ENCODE results near the gene VTA1.

Gene VTA1

DNA sequence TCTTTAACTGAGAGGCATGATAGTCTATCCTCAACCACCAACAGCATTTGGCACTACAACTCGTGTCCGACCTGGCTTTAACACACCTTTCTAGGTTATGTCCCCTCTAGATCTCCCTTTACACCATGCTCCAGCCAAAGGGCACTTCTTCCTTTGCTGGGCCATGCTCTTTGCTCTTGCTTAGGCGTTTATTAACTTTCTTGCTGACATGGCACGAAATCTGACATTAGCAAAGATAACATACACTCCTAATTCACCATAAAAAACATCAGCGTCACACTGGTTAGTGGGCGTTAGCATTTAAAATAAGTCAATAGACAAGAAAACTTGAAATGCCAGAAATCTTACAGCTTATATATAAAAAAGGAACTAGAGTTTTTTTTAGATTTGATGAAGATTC, 107.5 kb downstream of the VTA1 start:
- Histone ChIP-seq H3K27me3 (ENCODE audit: insufficient read depth, low read length, poor library complexity, severe bottlenecking) (no peaks in the 10 kb centered on the region), H4K20me1 (ENCODE audit: insufficient read depth, low read length, poor library complexity, severe bottlenecking) (no peaks in the 10 kb centered on the region), H3K4me2 (ENCODE audit: low read depth, low read length, poor library complexity, severe bottlenecking) (no peak overlapping the region), H3K4me1 (ENCODE audit: insufficient read depth, low read length, poor library complexity, severe bottlenecking) (peaks cover 12% of the 10 kb centered on the region), H3K36me3 (ENCODE audit: insufficient read depth, low read length) (no peaks in the 10 kb centered on the region), H3K9ac (ENCODE audit: low read depth, low read length, poor library complexity, severe bottlenecking) (no peak overlapping the region), H3K9me2 (replicated peaks; ENCODE audit: low read depth, low read length) (no peaks in the 10 kb centered on the region), H3K9me3 (ENCODE audit: insufficient read depth, low read depth, low read length) (no peaks in the 10 kb centered on the region), H3K4me3 (ENCODE audit: low read length, poor library complexity, severe bottlenecking) (no peak overlapping the region), H2AFZ (ENCODE audit: low read length) (no peak overlapping the region), H3K79me2 (ENCODE audit: insufficient read depth, low read length) (no peaks in the 10 kb centered on the region), H3F3A (ENCODE audit: low read depth) (no peaks in the 10 kb centered on the region)
- TF ChIP-seq, protein P1, sequence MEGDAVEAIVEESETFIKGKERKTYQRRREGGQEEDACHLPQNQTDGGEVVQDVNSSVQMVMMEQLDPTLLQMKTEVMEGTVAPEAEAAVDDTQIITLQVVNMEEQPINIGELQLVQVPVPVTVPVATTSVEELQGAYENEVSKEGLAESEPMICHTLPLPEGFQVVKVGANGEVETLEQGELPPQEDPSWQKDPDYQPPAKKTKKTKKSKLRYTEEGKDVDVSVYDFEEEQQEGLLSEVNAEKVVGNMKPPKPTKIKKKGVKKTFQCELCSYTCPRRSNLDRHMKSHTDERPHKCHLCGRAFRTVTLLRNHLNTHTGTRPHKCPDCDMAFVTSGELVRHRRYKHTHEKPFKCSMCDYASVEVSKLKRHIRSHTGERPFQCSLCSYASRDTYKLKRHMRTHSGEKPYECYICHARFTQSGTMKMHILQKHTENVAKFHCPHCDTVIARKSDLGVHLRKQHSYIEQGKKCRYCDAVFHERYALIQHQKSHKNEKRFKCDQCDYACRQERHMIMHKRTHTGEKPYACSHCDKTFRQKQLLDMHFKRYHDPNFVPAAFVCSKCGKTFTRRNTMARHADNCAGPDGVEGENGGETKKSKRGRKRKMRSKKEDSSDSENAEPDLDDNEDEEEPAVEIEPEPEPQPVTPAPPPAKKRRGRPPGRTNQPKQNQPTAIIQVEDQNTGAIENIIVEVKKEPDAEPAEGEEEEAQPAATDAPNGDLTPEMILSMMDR (conservative IDR thresholded peaks at IDR 0.05; ENCODE audit: low read length), result no peak
- no peak for TF ChIP-seq EZH2phosphoT487 (IDR thresholded peaks at IDR 0.05; ENCODE audit: borderline replicate concordance)

GRCh38 chr6:142255785-142256184, 108.7 kb downstream of the VTA1 start:
- Histone ChIP-seq H3K36me3 (ENCODE audit: insufficient read depth, low read length) (no peaks in the 10 kb centered on the region), H3K79me2 (ENCODE audit: insufficient read depth, low read length) (no peaks in the 10 kb centered on the region), H3K4me3 (ENCODE audit: low read length, poor library complexity, severe bottlenecking) (no peak overlapping the region), H3F3A (ENCODE audit: low read depth) (no peaks in the 10 kb centered on the region), H4K20me1 (ENCODE audit: insufficient read depth, low read length, poor library complexity, severe bottlenecking) (no peaks in the 10 kb centered on the region), H3K9me3 (ENCODE audit: insufficient read depth, low read depth, low read length) (no peaks in the 10 kb centered on the region), H3K4me1 (ENCODE audit: insufficient read depth, low read length, poor library complexity, severe bottlenecking) (peaks cover 12% of the 10 kb centered on the region), H3K9ac (ENCODE audit: low read depth, low read length, poor library complexity, severe bottlenecking) (no peak overlapping the region), H3K9me2 (replicated peaks; ENCODE audit: low read depth, low read length) (no peaks in the 10 kb centered on the region), H3K27me3 (ENCODE audit: insufficient read depth, low read length, poor library complexity, severe bottlenecking) (no peaks in the 10 kb centered on the region), H3K4me2 (ENCODE audit: low read depth, low read length, poor library complexity, severe bottlenecking) (peak overlapping the region; percentile 57), H2AFZ (ENCODE audit: low read length) (no peak overlapping the region)
- TF ChIP-seq EZH2phosphoT487 (IDR thresholded peaks at IDR 0.05; ENCODE audit: borderline replicate concordance), result no peak
- TF ChIP-seq, protein P1 (conservative IDR thresholded peaks at IDR 0.05; ENCODE audit: low read length), result no peak

DNA sequence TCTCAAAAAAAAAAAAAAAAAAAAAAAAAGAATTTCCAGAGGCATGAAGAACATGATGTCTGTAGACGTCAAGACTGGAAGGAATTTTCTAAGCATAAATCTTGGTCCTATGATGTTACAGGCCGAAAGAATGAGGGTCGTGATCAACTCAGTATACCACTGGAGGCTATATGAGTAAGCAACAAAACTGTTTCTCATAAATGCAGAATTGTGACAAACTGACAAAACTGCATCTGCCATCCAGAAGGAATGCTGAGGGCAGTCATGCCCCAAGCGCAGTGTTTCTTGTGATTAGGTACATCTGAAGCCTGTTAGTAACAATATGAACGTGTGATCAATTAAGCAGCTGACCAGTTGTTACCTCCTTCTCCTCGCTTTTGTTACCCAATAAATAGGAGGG, 111.2 kb downstream of the VTA1 start:
- no peak overlapping the region for H3K9ac ChIP-seq (ENCODE audit: low read depth, low read length, poor library complexity, severe bottlenecking)

More for the DNA sequence above, 111.2 kb downstream of the VTA1 start:
- no peak overlapping the region for H3K4me2 ChIP-seq (ENCODE audit: low read depth, low read length, poor library complexity, severe bottlenecking)
- no peak overlapping the region for H2AFZ ChIP-seq (ENCODE audit: low read length)
- no peaks in the 10 kb centered on the region for H3K36me3 ChIP-seq (ENCODE audit: insufficient read depth, low read length)
- H3K9me2 ChIP-seq (replicated peaks; ENCODE audit: low read depth, low read length), result no peaks in the 10 kb centered on the region
- H3K27me3 ChIP-seq (ENCODE audit: insufficient read depth, low read length, poor library complexity, severe bottlenecking), result no peaks in the 10 kb centered on the region
- no peaks in the 10 kb centered on the region for H3K9me3 ChIP-seq (ENCODE audit: insufficient read depth, low read depth, low read length)
- H4K20me1 ChIP-seq (ENCODE audit: insufficient read depth, low read length, poor library complexity, severe bottlenecking), result no peaks in the 10 kb centered on the region
- no peak overlapping the region for H3K4me3 ChIP-seq (ENCODE audit: low read length, poor library complexity, severe bottlenecking)
- no peaks in the 10 kb centered on the region for H3F3A ChIP-seq (ENCODE audit: low read depth)
- no peaks in the 10 kb centered on the region for H3K79me2 ChIP-seq (ENCODE audit: insufficient read depth, low read length)
- peaks cover 12% of the 10 kb centered on the region for H3K4me1 ChIP-seq (ENCODE audit: insufficient read depth, low read length, poor library complexity, severe bottlenecking)
- TF ChIP-seq, protein P1 (conservative IDR thresholded peaks at IDR 0.05; ENCODE audit: low read length), result no peak
- TF ChIP-seq EZH2phosphoT487 (IDR thresholded peaks at IDR 0.05; ENCODE audit: borderline replicate concordance), result no peak
